Measurements from ENCODE around the gene SLC22A7.

DNA sequence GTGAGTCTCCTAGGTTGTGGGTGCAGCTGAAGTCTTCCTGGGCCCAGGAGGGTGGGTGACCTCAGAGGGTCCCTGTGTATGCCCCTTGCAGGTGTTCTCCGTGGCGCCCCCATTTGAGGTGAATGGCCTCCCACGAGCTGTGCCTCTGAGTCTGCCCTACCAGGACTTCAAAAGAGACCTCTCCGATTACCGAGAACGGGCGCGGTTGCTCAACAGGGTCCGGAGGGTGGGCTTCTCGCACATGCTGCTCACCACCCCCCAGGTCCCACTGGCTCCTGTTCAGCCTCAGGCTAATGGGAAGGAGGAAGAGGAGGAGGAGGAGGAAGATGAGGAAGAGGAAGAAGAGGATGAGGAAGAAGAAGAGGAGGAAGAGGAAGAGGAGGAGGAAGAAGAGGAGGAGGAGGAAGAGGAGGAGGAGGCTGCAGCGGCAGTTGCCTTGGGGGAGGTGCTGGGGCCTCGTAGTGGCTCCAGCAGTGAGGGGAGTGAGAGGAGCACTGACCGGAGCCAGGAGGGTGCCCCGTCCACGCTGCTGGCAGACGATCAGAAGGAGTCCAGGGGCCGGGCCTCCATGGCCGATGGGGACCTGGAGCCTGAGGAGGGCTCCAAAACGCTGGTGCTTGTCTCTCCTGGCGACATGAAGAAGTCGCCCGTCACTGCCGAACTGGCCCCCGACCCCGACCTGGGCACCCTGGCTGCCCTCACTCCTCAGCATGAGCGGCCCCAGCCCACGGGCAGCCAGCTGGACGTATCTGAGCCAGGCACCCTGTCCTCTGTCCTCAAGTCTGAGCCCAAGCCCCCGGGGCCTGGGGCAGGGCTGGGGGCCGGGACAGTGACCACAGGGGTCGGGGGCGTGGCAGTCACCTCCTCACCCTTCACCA, 15.2 kb upstream of the SLC22A7 start:
- TF ChIP-seq, protein P1, sequence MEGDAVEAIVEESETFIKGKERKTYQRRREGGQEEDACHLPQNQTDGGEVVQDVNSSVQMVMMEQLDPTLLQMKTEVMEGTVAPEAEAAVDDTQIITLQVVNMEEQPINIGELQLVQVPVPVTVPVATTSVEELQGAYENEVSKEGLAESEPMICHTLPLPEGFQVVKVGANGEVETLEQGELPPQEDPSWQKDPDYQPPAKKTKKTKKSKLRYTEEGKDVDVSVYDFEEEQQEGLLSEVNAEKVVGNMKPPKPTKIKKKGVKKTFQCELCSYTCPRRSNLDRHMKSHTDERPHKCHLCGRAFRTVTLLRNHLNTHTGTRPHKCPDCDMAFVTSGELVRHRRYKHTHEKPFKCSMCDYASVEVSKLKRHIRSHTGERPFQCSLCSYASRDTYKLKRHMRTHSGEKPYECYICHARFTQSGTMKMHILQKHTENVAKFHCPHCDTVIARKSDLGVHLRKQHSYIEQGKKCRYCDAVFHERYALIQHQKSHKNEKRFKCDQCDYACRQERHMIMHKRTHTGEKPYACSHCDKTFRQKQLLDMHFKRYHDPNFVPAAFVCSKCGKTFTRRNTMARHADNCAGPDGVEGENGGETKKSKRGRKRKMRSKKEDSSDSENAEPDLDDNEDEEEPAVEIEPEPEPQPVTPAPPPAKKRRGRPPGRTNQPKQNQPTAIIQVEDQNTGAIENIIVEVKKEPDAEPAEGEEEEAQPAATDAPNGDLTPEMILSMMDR (IDR thresholded peaks at IDR 0.05): no peak
- TF ChIP-seq POLR2A (IDR thresholded peaks at IDR 0.05): no peak
